Thyroid gland (tissue), 4 donors: Measurements from ENCODE around the gene LTBP3.

Experiments
- POLR2A ChIP-seq, 2 donors: fragments of 450-650 bp; IDR thresholded peaks; one replicate each; pipeline ENCODE4 v1.6.1; 2017; ENCODE audit warnings: antibody characterized with exemption in 2 of 2, mild to moderate bottlenecking in 2 of 2, moderate library complexity in 1 of 2
- TF ChIP-seq, protein P1 (sequence below), 6 experiments: fragments of 200-600 bp in 3 of 6; fragments of 450-650 bp in 3 of 6; sonication (generic) in 3 of 6; IDR thresholded peaks; one replicate each; pipeline ENCODE4 v1.5.1; 2016 to 2019; ENCODE audit warnings: antibody characterized with exemption in 6 of 6, mild to moderate bottlenecking in 2 of 6, inconsistent platforms in 1 of 6, moderate library complexity in 1 of 6

- TF ChIP-seq, protein P1, sequence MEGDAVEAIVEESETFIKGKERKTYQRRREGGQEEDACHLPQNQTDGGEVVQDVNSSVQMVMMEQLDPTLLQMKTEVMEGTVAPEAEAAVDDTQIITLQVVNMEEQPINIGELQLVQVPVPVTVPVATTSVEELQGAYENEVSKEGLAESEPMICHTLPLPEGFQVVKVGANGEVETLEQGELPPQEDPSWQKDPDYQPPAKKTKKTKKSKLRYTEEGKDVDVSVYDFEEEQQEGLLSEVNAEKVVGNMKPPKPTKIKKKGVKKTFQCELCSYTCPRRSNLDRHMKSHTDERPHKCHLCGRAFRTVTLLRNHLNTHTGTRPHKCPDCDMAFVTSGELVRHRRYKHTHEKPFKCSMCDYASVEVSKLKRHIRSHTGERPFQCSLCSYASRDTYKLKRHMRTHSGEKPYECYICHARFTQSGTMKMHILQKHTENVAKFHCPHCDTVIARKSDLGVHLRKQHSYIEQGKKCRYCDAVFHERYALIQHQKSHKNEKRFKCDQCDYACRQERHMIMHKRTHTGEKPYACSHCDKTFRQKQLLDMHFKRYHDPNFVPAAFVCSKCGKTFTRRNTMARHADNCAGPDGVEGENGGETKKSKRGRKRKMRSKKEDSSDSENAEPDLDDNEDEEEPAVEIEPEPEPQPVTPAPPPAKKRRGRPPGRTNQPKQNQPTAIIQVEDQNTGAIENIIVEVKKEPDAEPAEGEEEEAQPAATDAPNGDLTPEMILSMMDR (IDR thresholded peaks at IDR 0.05), result no peak
- TF ChIP-seq POLR2A (IDR thresholded peaks at IDR 0.05), result peak in 1 of 2 donors; percentile 39
Observed at GRCh38 chr11:65496304-65497140, 61.6 kb downstream of the LTBP3 start.
